ENCODE measurements around the gene HOXD11. TPM values are rescaled to one million over a fixed set of nuclear protein-coding genes. Genes with fewer than 3 reads are reported as not detected.

The HOXD11 gene
- total RNA-seq, 1 donor from 2014 or later, result not detected

- DNase-seq, result no peak
Observed at GRCh38 chr2:176105730-176106580, 1.1 kb upstream of the HOXD11 start.

GRCh38 chr2:176107731-176108181 lies 676 bp downstream of the HOXD11 start:
- DNase-seq, result no peak

- no peak for DNase-seq
Observed at GRCh38 chr2:176109192-176109901, 2.3 kb downstream of the HOXD11 start.

GRCh38 chr2:176109946-176110345 lies 2.9 kb downstream of the HOXD11 start:
- DNase-seq, result no peak

GRCh38 chr2:176110415-176111308 lies 3.6 kb downstream of the HOXD11 start:
- DNase-seq, result no peak

- peak; percentile 84 for DNase-seq
Observed at GRCh38 chr2:176111309-176111663, 4.2 kb downstream of the HOXD11 start.

- DNase-seq, result no peak
Observed at GRCh38 chr2:176111846-176112374, 4.8 kb downstream of the HOXD11 start.

- no peak for DNase-seq
Observed at GRCh38 chr2:176112375-176113302, 5.6 kb downstream of the HOXD11 start.

- no peak for DNase-seq
Observed at GRCh38 chr2:176114120-176114929, 7.2 kb downstream of the HOXD11 start.

- no peak for DNase-seq
Observed at GRCh38 chr2:176114930-176115625, 8.0 kb downstream of the HOXD11 start.

- no peak for DNase-seq
Observed at GRCh38 chr2:176115883-176116813, 9.1 kb downstream of the HOXD11 start, which contains the start of gene HOXD10. TSS of gene HOXD10 (plus strand) at chr2:176116778. CDS start at chr2:176116834, 56 bp downstream.

- DNase-seq, result no peak
Observed at GRCh38 chr2:176117162-176117822, 10.2 kb downstream of the HOXD11 start.

- DNase-seq, result no peak
Observed at GRCh38 chr2:176117823-176118371, 10.8 kb downstream of the HOXD11 start.

GRCh38 chr2:176118601-176119339 lies 11.7 kb downstream of the HOXD11 start:
- peak; percentile 57 for DNase-seq

GRCh38 chr2:176120364-176121189 lies 13.5 kb downstream of the HOXD11 start:
- no peak for DNase-seq

Measured in tongue (tissue), 2 donors.